Measurements from ENCODE around the gene AARSD1.
"Not testable (repeated sequence)": the region's sequence is repeated elsewhere in the genome, so short reads cannot be mapped to it uniquely, and the experiment has no call there.

The AARSD1 gene

GRCh38 chr17:42980766-42981397 lies 16.6 kb upstream of the AARSD1 start:
- peaks cover 26 to 27% of the 10 kb centered on the region in 2 donors for H3K4me1 ChIP-seq (ENCODE audit: control insufficient read depth in 2 of 2, insufficient read depth in 2 of 2, low read length in 2 of 2)
- peak overlapping the region; percentile 93 to 94 for H3K4me3 ChIP-seq (ENCODE audit: low read length in 2 of 2)
- H3K9me3 ChIP-seq (ENCODE audit: control insufficient read depth in 2 of 2, low read length in 2 of 2), result no peaks in the 10 kb centered on the region
- H3K27ac ChIP-seq (ENCODE audit: low read depth in 2 of 2, low read length in 2 of 2), result peak overlapping the region; percentile 89 to 90
- H3K36me3 ChIP-seq (ENCODE audit: control insufficient read depth in 2 of 2, insufficient read depth in 2 of 2, low read length in 2 of 2), result peaks cover under 1 to 11% of the 10 kb centered on the region in 2 donors
- H3K27me3 ChIP-seq (ENCODE audit: control insufficient read depth in 2 of 2, insufficient read depth in 2 of 2, low read length in 2 of 2), result no peaks in the 10 kb centered on the region
- peak overlapping the region; percentile 82 to 89 for H3K9ac ChIP-seq (ENCODE audit: low read depth in 1 of 2, low read length in 2 of 2)

- H3K4me1 ChIP-seq (ENCODE audit: control insufficient read depth in 2 of 2, insufficient read depth in 2 of 2, low read length in 2 of 2), result peaks cover 26 to 27% of the 10 kb centered on the region in 2 donors
- no peaks in the 10 kb centered on the region for H3K27me3 ChIP-seq (ENCODE audit: control insufficient read depth in 2 of 2, insufficient read depth in 2 of 2, low read length in 2 of 2)
- peak within 1 kb of the TSS; percentile 93 to 94 for H3K4me3 ChIP-seq (ENCODE audit: low read length in 2 of 2)
- peak within 1 kb of the TSS; percentile 89 to 90 for H3K27ac ChIP-seq (ENCODE audit: low read depth in 2 of 2, low read length in 2 of 2)
- H3K9me3 ChIP-seq (ENCODE audit: control insufficient read depth in 2 of 2, low read length in 2 of 2), result no peaks in the 10 kb centered on the region
- H3K9ac ChIP-seq (ENCODE audit: low read depth in 1 of 2, low read length in 2 of 2), result peak within 1 kb of the TSS; percentile 82 to 89
- H3K36me3 ChIP-seq (ENCODE audit: control insufficient read depth in 2 of 2, insufficient read depth in 2 of 2, low read length in 2 of 2), result peaks cover 0 to 8% of the 10 kb centered on the region in 2 donors
These were observed 16.1 kb upstream of the AARSD1 start, which contains the start of gene RUNDC1 for GRCh38 chr17:42980274-42980765. Gene RUNDC1, plus strand, starts transcription at chr17:42980565. Its CDS starts 12 bp downstream, at chr17:42980577.

- H3K27ac ChIP-seq (ENCODE audit: low read depth in 2 of 2, low read length in 2 of 2), result peak within 1 kb of the TSS; percentile 89 to 90
- H3K27me3 ChIP-seq (ENCODE audit: control insufficient read depth in 2 of 2, insufficient read depth in 2 of 2, low read length in 2 of 2), result no peaks in the 10 kb centered on the region
- H3K9me3 ChIP-seq (ENCODE audit: control insufficient read depth in 2 of 2, low read length in 2 of 2), result no peaks in the 10 kb centered on the region
- peak within 1 kb of the TSS; percentile 82 to 89 for H3K9ac ChIP-seq (ENCODE audit: low read depth in 1 of 2, low read length in 2 of 2)
- H3K4me1 ChIP-seq (ENCODE audit: control insufficient read depth in 2 of 2, insufficient read depth in 2 of 2, low read length in 2 of 2), result peaks cover 26 to 27% of the 10 kb centered on the region in 2 donors
- peaks cover 0 to 5% of the 10 kb centered on the region in 2 donors for H3K36me3 ChIP-seq (ENCODE audit: control insufficient read depth in 2 of 2, insufficient read depth in 2 of 2, low read length in 2 of 2)
- H3K4me3 ChIP-seq (ENCODE audit: low read length in 2 of 2), result peak within 1 kb of the TSS; percentile 93 to 94
These were observed 15.4 kb upstream of the AARSD1 start, which contains the start of gene PTGES3L for GRCh38 chr17:42979511-42980273. Gene PTGES3L, minus strand, starts transcription at chr17:42980080. Its CDS starts 27 bp downstream, at chr17:42980053.

GRCh38 chr17:42975701-42976100 lies 11.4 kb upstream of the AARSD1 start:
- not testable (repeated sequence) for H3K27me3 ChIP-seq (ENCODE audit: control insufficient read depth in 2 of 2, insufficient read depth in 2 of 2, low read length in 2 of 2); H3K9ac ChIP-seq (ENCODE audit: low read depth in 1 of 2, low read length in 2 of 2); H3K4me3 ChIP-seq (ENCODE audit: low read length in 2 of 2); H3K9me3 ChIP-seq (ENCODE audit: control insufficient read depth in 2 of 2, low read length in 2 of 2); H3K27ac ChIP-seq (ENCODE audit: low read depth in 2 of 2, low read length in 2 of 2); H3K36me3 ChIP-seq (ENCODE audit: control insufficient read depth in 2 of 2, insufficient read depth in 2 of 2, low read length in 2 of 2)
- H3K4me1 ChIP-seq (ENCODE audit: control insufficient read depth in 2 of 2, insufficient read depth in 2 of 2, low read length in 2 of 2), result peaks cover 13% of the 10 kb centered on the region in 2 donors

- Histone ChIP-seq H3K4me1 (ENCODE audit: control insufficient read depth in 2 of 2, insufficient read depth in 2 of 2, low read length in 2 of 2) (peaks cover 13% of the 10 kb centered on the region in 2 donors), H3K27me3 (ENCODE audit: control insufficient read depth in 2 of 2, insufficient read depth in 2 of 2, low read length in 2 of 2) (no peaks in the 10 kb centered on the region), H3K4me3 (ENCODE audit: low read length in 2 of 2) (no peak overlapping the region), H3K36me3 (ENCODE audit: control insufficient read depth in 2 of 2, insufficient read depth in 2 of 2, low read length in 2 of 2) (no peaks in the 10 kb centered on the region), H3K9me3 (ENCODE audit: control insufficient read depth in 2 of 2, low read length in 2 of 2) (no peaks in the 10 kb centered on the region), H3K27ac (ENCODE audit: low read depth in 2 of 2, low read length in 2 of 2) (no peak overlapping the region), H3K9ac (ENCODE audit: low read depth in 1 of 2, low read length in 2 of 2) (no peak overlapping the region)
These were observed 11.0 kb upstream of the AARSD1 start for GRCh38 chr17:42975265-42975664.

GRCh38 chr17:42973323-42973722 lies 9.1 kb upstream of the AARSD1 start:
- H3K27ac ChIP-seq (ENCODE audit: low read depth in 2 of 2, low read length in 2 of 2); H3K4me3 ChIP-seq (ENCODE audit: low read length in 2 of 2); H3K9ac ChIP-seq (ENCODE audit: low read depth in 1 of 2, low read length in 2 of 2); H3K27me3 ChIP-seq (ENCODE audit: control insufficient read depth in 2 of 2, insufficient read depth in 2 of 2, low read length in 2 of 2); H3K9me3 ChIP-seq (ENCODE audit: control insufficient read depth in 2 of 2, low read length in 2 of 2); H3K36me3 ChIP-seq (ENCODE audit: control insufficient read depth in 2 of 2, insufficient read depth in 2 of 2, low read length in 2 of 2); H3K4me1 ChIP-seq (ENCODE audit: control insufficient read depth in 2 of 2, insufficient read depth in 2 of 2, low read length in 2 of 2): not testable (repeated sequence)

- no peaks in the 10 kb centered on the region for H3K9me3 ChIP-seq (ENCODE audit: control insufficient read depth in 2 of 2, low read length in 2 of 2)
- no peaks in the 10 kb centered on the region for H3K4me1 ChIP-seq (ENCODE audit: control insufficient read depth in 2 of 2, insufficient read depth in 2 of 2, low read length in 2 of 2)
- no peaks in the 10 kb centered on the region for H3K36me3 ChIP-seq (ENCODE audit: control insufficient read depth in 2 of 2, insufficient read depth in 2 of 2, low read length in 2 of 2)
- no peak overlapping the region for H3K4me3 ChIP-seq (ENCODE audit: low read length in 2 of 2)
- no peak overlapping the region for H3K9ac ChIP-seq (ENCODE audit: low read depth in 1 of 2, low read length in 2 of 2)
- H3K27ac ChIP-seq (ENCODE audit: low read depth in 2 of 2, low read length in 2 of 2), result no peak overlapping the region
- H3K27me3 ChIP-seq (ENCODE audit: control insufficient read depth in 2 of 2, insufficient read depth in 2 of 2, low read length in 2 of 2), result no peaks in the 10 kb centered on the region
These were observed 7.3 kb upstream of the AARSD1 start for GRCh38 chr17:42971589-42971988.

- Histone ChIP-seq H3K36me3 (ENCODE audit: control insufficient read depth in 2 of 2, insufficient read depth in 2 of 2, low read length in 2 of 2) (peaks cover 0 to 1% of the 10 kb centered on the region in 2 donors), H3K27ac (ENCODE audit: low read depth in 2 of 2, low read length in 2 of 2) (no peak overlapping the region), H3K27me3 (ENCODE audit: control insufficient read depth in 2 of 2, insufficient read depth in 2 of 2, low read length in 2 of 2) (no peaks in the 10 kb centered on the region), H3K9ac (ENCODE audit: low read depth in 1 of 2, low read length in 2 of 2) (no peak overlapping the region), H3K4me3 (ENCODE audit: low read length in 2 of 2) (no peak overlapping the region), H3K4me1 (ENCODE audit: control insufficient read depth in 2 of 2, insufficient read depth in 2 of 2, low read length in 2 of 2) (no peaks in the 10 kb centered on the region), H3K9me3 (ENCODE audit: control insufficient read depth in 2 of 2, low read length in 2 of 2) (no peaks in the 10 kb centered on the region)
These were observed 4.8 kb upstream of the AARSD1 start for GRCh38 chr17:42969001-42969581.

GRCh38 chr17:42967925-42968324 lies 3.7 kb upstream of the AARSD1 start:
- peaks cover 0 to 2% of the 10 kb centered on the region in 2 donors for H3K36me3 ChIP-seq (ENCODE audit: control insufficient read depth in 2 of 2, insufficient read depth in 2 of 2, low read length in 2 of 2)
- H3K27ac ChIP-seq (ENCODE audit: low read depth in 2 of 2, low read length in 2 of 2), result no peak overlapping the region
- H3K4me3 ChIP-seq (ENCODE audit: low read length in 2 of 2), result no peak overlapping the region
- H3K27me3 ChIP-seq (ENCODE audit: control insufficient read depth in 2 of 2, insufficient read depth in 2 of 2, low read length in 2 of 2), result no peaks in the 10 kb centered on the region
- H3K4me1 ChIP-seq (ENCODE audit: control insufficient read depth in 2 of 2, insufficient read depth in 2 of 2, low read length in 2 of 2), result peaks cover 5 to 6% of the 10 kb centered on the region in 2 donors
- H3K9ac ChIP-seq (ENCODE audit: low read depth in 1 of 2, low read length in 2 of 2), result no peak overlapping the region
- no peaks in the 10 kb centered on the region for H3K9me3 ChIP-seq (ENCODE audit: control insufficient read depth in 2 of 2, low read length in 2 of 2)

- no peaks in the 10 kb centered on the region for H3K9me3 ChIP-seq (ENCODE audit: control insufficient read depth in 2 of 2, low read length in 2 of 2)
- H3K27ac ChIP-seq (ENCODE audit: low read depth in 2 of 2, low read length in 2 of 2), result no peak overlapping the region
- H3K4me1 ChIP-seq (ENCODE audit: control insufficient read depth in 2 of 2, insufficient read depth in 2 of 2, low read length in 2 of 2), result no peaks in the 10 kb centered on the region
- H3K27me3 ChIP-seq (ENCODE audit: control insufficient read depth in 2 of 2, insufficient read depth in 2 of 2, low read length in 2 of 2), result no peaks in the 10 kb centered on the region
- H3K36me3 ChIP-seq (ENCODE audit: control insufficient read depth in 2 of 2, insufficient read depth in 2 of 2, low read length in 2 of 2), result peaks cover 45 to 67% of the 10 kb centered on the region in 2 donors
- no peak overlapping the region for H3K4me3 ChIP-seq (ENCODE audit: low read length in 2 of 2)
- H3K9ac ChIP-seq (ENCODE audit: low read depth in 1 of 2, low read length in 2 of 2), result no peak overlapping the region
These were observed 10.6 kb downstream of the AARSD1 start for GRCh38 chr17:42953669-42954068.

Measured in mucosa of rectum (tissue), 2 donors.